Epithelial cell of proximal tubule (primary cell): ENCODE results near the gene LFNG. TPM values are rescaled to one million over a fixed set of nuclear protein-coding genes. Genes with fewer than 3 reads are reported as not detected.

Experiments
- DNase-seq: peaks from one replicate; pipeline ENCODE4 v3.0.0-alpha.2; 2011; ENCODE audit warnings: low read depth
- H3K4me3 ChIP-seq: 2 replicates; pipeline ENCODE4 v1.5.1; 2011; ENCODE audit warnings: low read depth, mild to moderate bottlenecking, low read length
- total RNA-seq: library from RNA; depleted of rRNA; stranded (reverse); fragments of >200 nt; gene quantifications from 2 replicates; pipeline ENCODE4 v1.2.3, GENCODE V29; 2015
- TF ChIP-seq, protein P1 (sequence below): conservative IDR thresholded peaks from 2 replicates; pipeline ENCODE4 v1.5.1; 2012; ENCODE audit warnings: low read depth, mild to moderate bottlenecking, low read length

Gene LFNG, protein sequence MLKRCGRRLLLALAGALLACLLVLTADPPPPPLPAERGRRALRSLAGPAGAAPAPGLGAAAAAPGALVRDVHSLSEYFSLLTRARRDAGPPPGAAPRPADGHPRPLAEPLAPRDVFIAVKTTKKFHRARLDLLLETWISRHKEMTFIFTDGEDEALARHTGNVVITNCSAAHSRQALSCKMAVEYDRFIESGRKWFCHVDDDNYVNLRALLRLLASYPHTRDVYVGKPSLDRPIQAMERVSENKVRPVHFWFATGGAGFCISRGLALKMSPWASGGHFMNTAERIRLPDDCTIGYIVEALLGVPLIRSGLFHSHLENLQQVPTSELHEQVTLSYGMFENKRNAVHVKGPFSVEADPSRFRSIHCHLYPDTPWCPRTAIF
- 32.1 and 37.0 TPM in 2 replicates for total RNA-seq

DNA sequence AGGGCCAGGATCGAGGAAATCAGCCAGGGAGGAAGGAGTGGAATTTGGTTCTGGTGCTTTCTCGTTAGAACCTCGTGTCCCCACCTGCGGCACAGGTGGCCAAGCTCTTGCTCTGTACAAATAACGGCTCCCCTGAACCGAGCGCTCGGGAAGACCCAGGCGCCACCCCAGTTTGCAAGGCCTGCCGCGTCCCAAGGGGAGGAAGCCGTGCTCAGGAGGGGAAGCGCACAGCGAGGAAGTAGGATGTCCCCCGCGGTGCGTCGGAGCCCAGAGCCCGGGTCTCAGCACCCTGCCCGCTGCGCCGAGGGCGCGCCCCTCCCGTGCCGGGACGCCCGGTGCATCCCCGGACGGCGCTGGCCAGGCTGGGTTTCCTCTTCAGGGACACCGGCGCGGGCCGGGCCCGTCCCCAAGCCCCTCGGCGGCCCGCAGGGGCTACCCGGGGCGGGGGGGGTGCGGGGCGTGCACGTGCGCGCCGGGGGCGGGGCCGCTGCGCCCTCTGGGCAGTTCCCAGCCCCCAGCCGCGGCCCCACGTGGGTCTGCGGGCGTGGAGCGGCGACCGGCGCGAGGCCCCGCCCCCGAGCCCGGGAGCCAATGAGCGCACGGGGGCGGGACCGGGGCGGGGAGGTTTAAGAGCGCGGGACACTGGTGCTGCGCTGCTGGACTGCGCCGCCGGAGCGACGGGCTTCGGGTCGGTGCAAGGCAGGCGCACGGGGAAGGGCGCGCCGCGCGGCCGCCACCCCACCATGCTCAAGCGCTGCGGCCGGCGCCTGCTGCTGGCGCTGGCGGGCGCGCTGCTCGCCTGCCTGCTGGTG, at the start of gene LFNG:
TSS of gene LFNG (plus strand) at position 656 of the 812 bp plus-strand sequence. CDS start at position 744, 88 bp downstream.
- no peak for DNase-seq
- H3K4me3 ChIP-seq, result peak within 1 kb of the TSS; percentile 62
- TF ChIP-seq, protein P1, sequence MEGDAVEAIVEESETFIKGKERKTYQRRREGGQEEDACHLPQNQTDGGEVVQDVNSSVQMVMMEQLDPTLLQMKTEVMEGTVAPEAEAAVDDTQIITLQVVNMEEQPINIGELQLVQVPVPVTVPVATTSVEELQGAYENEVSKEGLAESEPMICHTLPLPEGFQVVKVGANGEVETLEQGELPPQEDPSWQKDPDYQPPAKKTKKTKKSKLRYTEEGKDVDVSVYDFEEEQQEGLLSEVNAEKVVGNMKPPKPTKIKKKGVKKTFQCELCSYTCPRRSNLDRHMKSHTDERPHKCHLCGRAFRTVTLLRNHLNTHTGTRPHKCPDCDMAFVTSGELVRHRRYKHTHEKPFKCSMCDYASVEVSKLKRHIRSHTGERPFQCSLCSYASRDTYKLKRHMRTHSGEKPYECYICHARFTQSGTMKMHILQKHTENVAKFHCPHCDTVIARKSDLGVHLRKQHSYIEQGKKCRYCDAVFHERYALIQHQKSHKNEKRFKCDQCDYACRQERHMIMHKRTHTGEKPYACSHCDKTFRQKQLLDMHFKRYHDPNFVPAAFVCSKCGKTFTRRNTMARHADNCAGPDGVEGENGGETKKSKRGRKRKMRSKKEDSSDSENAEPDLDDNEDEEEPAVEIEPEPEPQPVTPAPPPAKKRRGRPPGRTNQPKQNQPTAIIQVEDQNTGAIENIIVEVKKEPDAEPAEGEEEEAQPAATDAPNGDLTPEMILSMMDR, result no peak

DNA sequence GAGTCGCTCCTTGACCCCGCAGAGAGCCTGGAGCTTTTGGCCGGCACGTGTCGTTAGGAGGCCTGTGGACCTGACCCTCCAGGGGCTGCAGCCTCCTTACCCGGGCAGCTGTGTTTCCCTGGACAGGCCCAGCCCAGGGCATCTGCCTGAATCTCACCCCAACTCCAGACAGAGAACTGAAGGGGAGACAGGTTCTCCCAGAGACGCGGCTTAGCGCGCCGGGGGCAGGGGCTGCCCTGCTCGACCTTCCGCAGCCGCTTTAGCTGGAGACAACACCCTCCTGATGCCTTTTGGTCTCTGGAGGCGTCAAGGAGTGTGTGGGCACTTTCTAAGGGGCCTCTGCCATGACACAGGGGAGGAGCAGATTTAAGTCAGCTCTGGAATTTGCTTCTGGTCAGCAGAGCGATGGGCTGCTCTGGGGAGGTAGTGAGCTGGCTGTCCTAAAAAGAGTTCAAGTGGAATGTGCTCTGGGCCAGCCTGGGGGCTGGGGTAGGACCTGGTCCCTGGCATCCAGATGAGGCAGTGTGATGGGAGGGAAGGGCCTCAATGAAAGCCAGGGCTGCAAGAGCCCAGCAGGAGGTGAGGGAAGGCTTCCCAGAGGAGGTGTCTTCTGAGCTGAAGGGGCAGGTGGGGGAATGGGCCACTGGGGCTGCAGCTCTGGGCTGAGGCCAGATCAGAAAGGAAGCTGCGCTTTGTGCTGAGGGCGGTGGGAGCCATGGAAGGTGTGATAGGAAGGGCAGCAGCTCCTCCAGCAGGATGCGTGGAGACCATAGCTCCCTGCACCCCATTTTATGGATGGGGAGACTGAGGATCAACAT, 49.2 kb upstream of the LFNG start:
- DNase-seq, result no peak
- TF ChIP-seq, protein P1, result no peak
- no peak overlapping the region for H3K4me3 ChIP-seq

DNA sequence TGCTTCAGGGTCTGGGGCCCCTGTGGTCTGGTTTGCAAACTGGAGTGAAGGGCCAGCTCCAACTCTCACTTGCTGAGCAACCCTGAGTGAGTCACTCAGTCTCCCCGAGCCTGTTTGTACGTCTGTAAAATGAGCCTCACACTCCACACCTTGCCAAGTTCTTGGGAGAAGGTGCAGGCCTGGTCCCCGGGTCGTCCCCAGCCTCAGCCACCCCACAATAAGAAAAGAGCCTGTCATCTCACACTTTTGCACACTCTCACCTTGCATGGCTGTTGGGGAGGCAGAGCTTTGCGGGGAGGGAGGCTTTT, 48.6 kb upstream of the LFNG start:
- TF ChIP-seq, protein P1, result no peak
- DNase-seq, result no peak
- H3K4me3 ChIP-seq, result no peak overlapping the region

DNA sequence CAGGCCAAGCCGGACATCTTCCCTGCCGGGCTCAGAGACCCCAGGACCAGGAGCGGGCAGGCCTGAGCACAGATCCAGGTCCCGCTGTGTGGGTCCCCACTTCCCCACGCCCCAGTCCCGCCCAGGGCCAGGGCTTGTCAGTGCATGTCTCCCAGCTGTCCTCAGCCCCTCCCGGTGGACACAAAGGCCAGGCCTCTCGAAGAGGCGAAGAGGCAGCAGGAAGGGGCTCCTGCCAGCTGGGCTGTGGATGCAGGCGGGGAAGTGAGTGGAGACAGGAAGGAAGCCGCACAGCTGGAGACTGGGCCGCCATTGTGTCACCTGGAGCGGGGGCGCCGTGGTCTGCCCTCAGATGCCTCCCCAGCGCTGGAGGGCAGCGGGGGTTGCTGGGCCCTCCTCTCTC, 48.2 kb upstream of the LFNG start:
- no peak for DNase-seq
- H3K4me3 ChIP-seq, result no peak overlapping the region
- TF ChIP-seq, protein P1, result no peak

DNA sequence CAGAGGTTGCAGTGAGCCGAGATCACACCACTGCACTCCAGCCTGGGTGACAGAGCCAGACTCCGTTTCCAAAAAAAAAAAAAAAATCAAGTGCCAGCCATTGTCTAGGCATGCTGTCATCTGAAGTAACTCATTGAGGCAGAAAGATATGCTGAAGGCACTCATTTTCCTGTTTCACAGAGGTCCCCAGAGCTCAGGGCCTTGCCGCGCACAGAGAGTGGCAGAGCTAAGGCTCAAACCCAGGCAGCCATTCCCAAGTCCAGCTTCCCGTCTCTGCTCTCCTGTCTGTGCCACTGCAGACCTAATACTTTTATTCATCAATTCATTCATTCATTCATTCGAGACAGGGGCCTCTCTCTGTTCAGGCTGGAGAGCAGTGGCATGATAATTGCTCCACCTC, 46.8 kb upstream of the LFNG start:
- TF ChIP-seq, protein P1, result no peak
- DNase-seq, result no peak
- no peak overlapping the region for H3K4me3 ChIP-seq

DNA sequence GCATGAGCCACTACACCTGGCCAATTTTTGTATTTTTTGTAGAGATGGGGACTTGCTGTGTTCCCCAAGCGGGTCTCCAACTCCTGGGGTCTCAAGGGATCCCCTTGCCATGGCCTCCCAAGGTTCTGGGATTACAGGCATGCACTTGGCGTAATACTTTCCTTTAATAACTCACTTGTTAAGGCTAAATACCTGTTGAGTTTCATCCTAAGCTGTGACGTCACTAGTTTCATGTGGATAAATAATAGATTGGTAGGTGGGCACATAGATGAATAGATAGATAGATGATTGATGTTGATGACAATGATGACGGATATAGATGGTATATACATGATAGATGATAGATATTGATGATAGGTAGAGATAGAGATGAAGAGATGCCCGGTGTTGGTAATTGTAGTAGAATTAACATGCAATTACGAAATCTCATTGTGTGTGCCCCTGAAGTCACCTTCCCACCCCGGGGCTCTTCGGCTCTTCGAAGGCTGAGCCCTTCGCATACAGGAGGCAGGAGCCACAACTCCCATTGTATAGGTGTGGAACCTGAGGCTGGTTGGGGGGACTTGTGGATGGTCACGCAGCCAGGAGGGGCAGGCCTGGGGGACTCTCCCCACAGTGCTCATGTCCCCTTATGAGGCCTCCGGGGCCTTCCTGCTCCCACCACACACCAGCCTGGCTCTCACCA, 45.9 kb upstream of the LFNG start:
- DNase-seq, result no peak
- TF ChIP-seq, protein P1, result no peak
- no peak overlapping the region for H3K4me3 ChIP-seq
